K562 (cell line): ENCODE results near the gene TMEM59. TPM values are rescaled to one million over a fixed set of nuclear protein-coding genes. Genes with fewer than 3 reads are reported as not detected.
A peak's percentile ranks its signal among the peaks of the same experiment; 100 is the strongest.

Experiments
- ATAC-seq: fragments of 200-7000 bp; cut with Tn5 transposase; 3 replicates; pipeline ENCODE4 v1.9.1; 2020; ENCODE audit warnings: moderate library complexity
- BruUV-seq: library from RNA; stranded (reverse); fragments of 400-500 nt; replicated peaks from 2 replicates; lab custom pipeline; 2021; lab: Mats Ljungman, UMichigan
- CTCF ChIA-PET: fragments of 300-600 bp; formaldehyde crosslinking; extraction: SDS; loops from one replicate; lab custom pipeline; 2021; ENCODE audit warnings: low intra/inter-chr PET ratio; lab: Yijun Ruan, JAX
- POLR2A ChIA-PET: fragments of 300-600, 350-650 bp; sonication (Branson Sonifier 250); formaldehyde crosslinking; extraction: SDS; loops from one replicate; lab custom pipeline; 2021; ENCODE audit warnings: antibody characterized with exemption, inconsistent platforms; lab: Yijun Ruan, JAX
- DNase-seq, 4 experiments: peaks; one replicate each; pipeline versions ENCODE4 v3.0.0 to v3.0.0-alpha.2; 2011 to 2018; ENCODE audit warnings: low spot score in 3 of 4, mixed read lengths in 3 of 4; ENCODE audit errors: extremely low read depth in 1 of 4
- FAIRE-seq: peaks from 2 replicates; lab custom pipeline; 2011; peaks lifted over from hg19 to GRCh38; lab: Jason Lieb, UNC
- H2AFZ ChIP-seq: 2 replicates; pipeline ENCODE4 v1.6.0; 2011; ENCODE audit warnings: low read depth, low read length, control low read depth, inconsistent platforms
- H3K27ac ChIP-seq: fragments of 200-600 bp; 3 replicates; pipeline ENCODE4 v1.8.0; 2011; ENCODE audit warnings: low read depth, mild to moderate bottlenecking, control low read depth, inconsistent platforms, low read length, moderate library complexity, mixed read lengths; ENCODE audit errors: extremely low read depth
- H3K27me3 ChIP-seq, 2 experiments: fragments of 300-600 bp in 1 of 2; 2 replicates in 1 of 2; 3 replicates in 1 of 2; pipeline versions ENCODE4 v1.6.0 to v1.8.0; 2011; ENCODE audit warnings: inconsistent platforms in 2 of 2, low read length in 2 of 2, mild to moderate bottlenecking in 1 of 2, mixed read lengths in 1 of 2, moderate library complexity in 1 of 2; ENCODE audit not compliant: control insufficient read depth in 2 of 2, insufficient read depth in 2 of 2
- H3K36me3 ChIP-seq: fragments of 300-600 bp; 3 replicates; pipeline ENCODE4 v1.8.0; 2011; ENCODE audit warnings: mild to moderate bottlenecking, low read length, inconsistent platforms; ENCODE audit not compliant: control insufficient read depth, insufficient read depth
- H3K4me1 ChIP-seq, 2 experiments: fragments of 200-600 bp in 1 of 2; replicated peaks in 1 of 2; 2 replicates in 1 of 2; 3 replicates in 1 of 2; pipeline versions ENCODE4 v1.5.1 to v1.8.0; 2011; ENCODE audit warnings: inconsistent platforms in 2 of 2, low read length in 2 of 2, mild to moderate bottlenecking in 1 of 2, mixed read lengths in 1 of 2, moderate library complexity in 1 of 2; ENCODE audit not compliant: control insufficient read depth in 2 of 2, insufficient read depth in 2 of 2
- H3K4me2 ChIP-seq: 2 replicates; pipeline ENCODE4 v1.6.1; 2011; ENCODE audit warnings: low read length, control low read depth, inconsistent platforms, mixed read lengths; ENCODE audit not compliant: insufficient read depth
- H3K4me3 ChIP-seq: fragments of 200-600 bp; sonication (generic), shearing (Covaris generic); 2 replicates; pipeline ENCODE4 v1.5.1; 2016; ENCODE audit warnings: control low read depth, inconsistent platforms
- H3K79me2 ChIP-seq: fragments of 200-600 bp; 3 replicates; pipeline ENCODE4 v1.8.0; 2011; ENCODE audit warnings: low read length, inconsistent platforms; ENCODE audit not compliant: control insufficient read depth, insufficient read depth
- H3K9ac ChIP-seq, 2 experiments: 2 replicates each; pipeline versions ENCODE4 v1.6.0 to v1.6.1; 2011; ENCODE audit warnings: low read depth in 2 of 2, low read length in 2 of 2, control low read depth in 1 of 2, inconsistent platforms in 1 of 2, mild to moderate bottlenecking in 1 of 2, mixed read lengths in 1 of 2; ENCODE audit not compliant: insufficient read depth in 1 of 2
- H3K9me1 ChIP-seq: one replicate; pipeline ENCODE4 v1.6.0; 2011; ENCODE audit warnings: inconsistent platforms, mild to moderate bottlenecking, low read length, moderate library complexity; ENCODE audit not compliant: control insufficient read depth, insufficient read depth
- H3K9me3 ChIP-seq: replicated peaks from 2 replicates; pipeline ENCODE4 v1.5.1; 2011; ENCODE audit warnings: low read depth, low read length, inconsistent platforms; ENCODE audit not compliant: control insufficient read depth, insufficient read depth
- H4K20me1 ChIP-seq: replicated peaks from 2 replicates; pipeline ENCODE4 v1.6.1; 2011; ENCODE audit warnings: low read length, inconsistent platforms, mixed read lengths; ENCODE audit not compliant: control insufficient read depth, insufficient read depth
- DACH1 ChIP-seq: fragments of 450-650 bp; IDR thresholded peaks from 2 replicates; pipeline ENCODE4 v1.6.1; 2018; ENCODE audit not compliant: partially characterized antibody
- DLX4 ChIP-seq: fragments of 250-450 bp; sonication (Bioruptor Pico); IDR thresholded peaks from 2 replicates; pipeline ENCODE4 v1.6.1; 2021; ENCODE audit warnings: mild to moderate bottlenecking
- JUNB ChIP-seq: fragments of 450-650 bp; formaldehyde crosslinking; conservative IDR thresholded peaks from 2 replicates; pipeline ENCODE4 v1.4.0; 2020; ENCODE audit warnings: mild to moderate bottlenecking
- KLF13 ChIP-seq: fragments of 450-650 bp; IDR thresholded peaks from 2 replicates; pipeline ENCODE4 v1.6.1; 2016; ENCODE audit warnings: missing genetic modification characterization, low read depth, mild to moderate bottlenecking, missing compliant biosample characterization, moderate library complexity, borderline replicate concordance
- RBM25 ChIP-seq: fragments of 200-400 bp; formaldehyde crosslinking; IDR thresholded peaks from 2 replicates; pipeline ENCODE4 v1.6.1; 2018; ENCODE audit warnings: low read length, low read depth, moderate library complexity; ENCODE audit not compliant: severe bottlenecking
- SAP30 ChIP-seq: fragments of 200-600 bp; sonication (generic); IDR thresholded peaks from 2 replicates; pipeline ENCODE4 v1.6.1; 2012; ENCODE audit warnings: borderline replicate concordance, low read depth, mild to moderate bottlenecking, moderate library complexity, low read length, control low read depth, inconsistent platforms; ENCODE audit not compliant: insufficient read depth, poor library complexity, severe bottlenecking
- SP2 ChIP-seq: IDR thresholded peaks from 2 replicates; pipeline ENCODE4 v1.6.1; 2011; ENCODE audit warnings: mild to moderate bottlenecking, low read depth, low read length, moderate library complexity; ENCODE audit not compliant: poor library complexity, severe bottlenecking; ENCODE audit errors: extremely low read depth
- ZNF778 ChIP-seq: fragments of 450-650 bp; formaldehyde crosslinking; IDR thresholded peaks from 2 replicates; pipeline ENCODE4 v1.4.0; 2020; ENCODE audit warnings: mild to moderate bottlenecking, moderate library complexity
- WGBS: fragments of 100-300 bp; shearing (Covaris generic); methylation state at CpG from one replicate; pipeline ENCODE4 v1.1.6; 2016; ENCODE audit warnings: low coverage, mixed read lengths; ENCODE audit not compliant: insufficient coverage; ENCODE audit errors: missing lambda C conversion rate; 5-methylcytosine and 5-hydroxymethylcytosine counted together
- in situ Hi-C: fragments of 300-500 bp; cut with MboI; formaldehyde crosslinking; loops from 4 replicates; pipeline ENCODE4 v1.15.0; 2018; ENCODE audit warnings: inconsistent platforms, mixed read lengths
- intact Hi-C: fragments of 100-400 bp; cut with micrococcal nuclease; formaldehyde crosslinking; loops from 2 replicates; pipeline ENCODE4 v1.14.2; 2022
- polyA plus RNA-seq, 8 experiments: library from polyadenylated mRNA; depleted of rRNA in 4 of 8; stranded (reverse) in 5 of 8; unstranded in 3 of 8; fragments of >200 nt; fragmentation: Nextera tagmentation in 2 of 8; fragmentation: Illumina TruSeq in 1 of 8; extraction: Ambion mirVana in 2 of 8; extraction: Trizol in 1 of 8; gene quantifications; 2 replicates each; pipeline versions ENCODE4 v1.2.1 to v1.2.3, GENCODE V29; 2011 to 2014; ENCODE audit warnings: inconsistent platforms in 1 of 8, missing spikeins in 1 of 8
- total RNA-seq, 7 experiments: library from RNA; depleted of rRNA in 6 of 7; stranded (reverse); fragments of >200 nt in 6 of 7; fragmentation: Illumina TruSeq in 2 of 7; extraction: Trizol in 2 of 7; gene quantifications; 2 replicates each; pipeline versions ENCODE4 v1.2.1 to v1.2.3, GENCODE V29; 2011 to 2021; ENCODE audit warnings: low replicate concordance in 1 of 7
- TF ChIP-seq, protein P1 (sequence below): fragments of 450-650 bp; IDR thresholded peaks from 2 replicates; pipeline ENCODE4 v1.6.1; 2016; ENCODE audit warnings: low read depth, mild to moderate bottlenecking, moderate library complexity
- TF ChIP-seq, protein P2 (sequence below), 2 experiments: fragments of 450-650 bp in 1 of 2; IDR thresholded peaks; 2 replicates each; pipeline ENCODE4 v1.6.1; 2011 to 2017; ENCODE audit warnings: low read depth in 2 of 2, antibody characterized with exemption in 1 of 2, borderline replicate concordance in 1 of 2, low read length in 1 of 2, mild to moderate bottlenecking in 1 of 2, mixed read lengths in 1 of 2; ENCODE audit not compliant: control insufficient read depth in 1 of 2

TMEM59 gene
- total and polyA plus RNA-seq, 9 of the 15 experiments (the other 6 are each of a cell fraction or from before 2014, with no cell fraction given) = 93.1 to 316 (median 151) TPM

DNA sequence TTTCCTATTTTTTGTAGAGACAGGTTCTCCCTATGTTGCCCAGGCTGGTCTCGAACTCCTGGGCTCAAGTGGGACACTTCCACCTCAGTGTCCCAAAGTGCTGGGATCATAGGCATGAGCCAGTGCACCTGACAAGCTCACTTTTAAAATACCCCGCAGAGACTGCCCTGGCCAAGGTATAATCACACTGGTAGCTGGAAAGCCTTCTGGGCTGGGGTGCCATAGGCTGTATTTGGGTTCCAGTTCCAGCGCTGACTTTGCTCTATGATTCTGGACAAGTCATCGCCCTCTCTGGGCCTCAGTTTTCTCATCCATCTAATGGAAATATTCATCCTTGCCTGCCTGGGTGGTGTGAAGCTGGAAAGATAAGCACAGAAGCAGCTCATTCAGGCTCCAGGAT is 45.4 kb downstream of the TMEM59 start:
- no peak overlapping the region for H3K9ac ChIP-seq
- peaks cover 37 to 64% of the 10 kb centered on the region in 2 experiments for H3K27me3 ChIP-seq
- H3K79me2 ChIP-seq = no peaks in the 10 kb centered on the region
- H3K27ac ChIP-seq = no peak overlapping the region
- DNase-seq (no peak), ATAC-seq (no peak), FAIRE-seq (no peak)
- no peak overlapping the region for H3K4me3 ChIP-seq
- no peaks in the 10 kb centered on the region for H3K36me3 ChIP-seq
- peaks cover 0 to 4% of the 10 kb centered on the region in 2 experiments; a peak in 1 of 5 replicates for H3K4me1 ChIP-seq
- BruUV-seq = no TSS peak
- H3K9me1 ChIP-seq = no peaks in the 10 kb centered on the region
- no peak overlapping the region for H2AFZ ChIP-seq
- H3K9me3 ChIP-seq = peaks cover 7% of the 10 kb centered on the region; the same call in 1 of the 2 replicates
- intact Hi-C loops (no loop called here), in situ Hi-C loops (no loop called here)
- no peak overlapping the region for H3K4me2 ChIP-seq
- POLR2A ChIA-PET = interaction anchor here (0.6 to 1.2 kb wide), 3 partner anchors 12 to 480 kb away, joined by 3 read pairs; no protein-coding TSS in a partner anchor
- H4K20me1 ChIP-seq = 0 out of 2 replicates have a peak, but pooled peaks cover 8% of the 10 kb centered on the region
- TF ChIP-seq RBM25 (peak; percentile 51), DLX4 (CRISPR knock-in tag) (no peak)
- WGBS = 0% methylated on average over 4 of the region's 4 CpGs
- CTCF ChIA-PET = no interaction called here

DNA sequence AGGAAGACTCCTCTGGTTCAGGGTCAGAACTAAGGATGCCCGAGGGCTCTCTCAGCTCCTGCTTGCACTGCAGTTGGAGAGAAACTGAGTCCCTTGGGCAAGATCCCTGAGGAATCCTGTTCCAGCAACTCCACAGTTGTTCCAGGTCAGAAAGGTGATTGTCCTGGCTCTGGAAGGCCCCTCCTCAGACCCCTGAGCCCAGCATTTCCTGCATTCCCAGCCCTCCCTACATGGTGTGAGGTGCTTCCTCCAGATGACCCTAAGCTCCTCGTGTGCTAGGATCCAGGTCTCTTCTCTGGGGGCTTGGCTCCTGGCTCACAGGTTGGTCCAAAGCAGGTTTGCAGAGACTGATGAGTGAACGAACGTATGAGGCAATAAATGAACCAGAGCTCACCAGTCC is 46.5 kb downstream of the TMEM59 start:
- H3K27me3 ChIP-seq = peaks cover 33 to 66% of the 10 kb centered on the region in 2 experiments
- no peaks in the 10 kb centered on the region for H3K9me1 ChIP-seq
- ChIA-PET CTCF (no interaction called here), POLR2A (interaction anchor here (0.6 to 1.2 kb wide), 6 partner anchors 13 to 1310 kb away, joined by 3 to 4 read pairs (median 3); no protein-coding TSS in a partner anchor)
- peaks cover 0 to 4% of the 10 kb centered on the region in 2 experiments; a peak in 1 of 5 replicates for H3K4me1 ChIP-seq
- DNase-seq (no peak), ATAC-seq (no peak), FAIRE-seq (no peak)
- intact Hi-C loops (no loop called here), in situ Hi-C loops (no loop called here)
- H3K9ac ChIP-seq = peak overlapping the region in 1 of 2 experiments; percentile 22; a peak in 1 of 4 replicates
- H3K36me3 ChIP-seq = no peaks in the 10 kb centered on the region
- H3K27ac ChIP-seq = no peak overlapping the region
- no peaks in the 10 kb centered on the region for H4K20me1 ChIP-seq
- 3% methylated on average over 4 of the region's 4 CpGs for WGBS
- no TSS peak for BruUV-seq
- no peak overlapping the region for H3K4me3 ChIP-seq
- H3K79me2 ChIP-seq = no peaks in the 10 kb centered on the region
- H3K4me2 ChIP-seq = no peak overlapping the region
- H2AFZ ChIP-seq = no peak overlapping the region
- H3K9me3 ChIP-seq = peaks cover 7% of the 10 kb centered on the region; the same call in 1 of the 2 replicates
- TF ChIP-seq SP2 (no peak), JUNB (CRISPR knock-in tag) (no peak), SAP30 (no peak), DACH1 (no peak), ZNF778 (CRISPR knock-in tag) (no peak), KLF13 (tag) (no peak)
- TF ChIP-seq, protein P1, sequence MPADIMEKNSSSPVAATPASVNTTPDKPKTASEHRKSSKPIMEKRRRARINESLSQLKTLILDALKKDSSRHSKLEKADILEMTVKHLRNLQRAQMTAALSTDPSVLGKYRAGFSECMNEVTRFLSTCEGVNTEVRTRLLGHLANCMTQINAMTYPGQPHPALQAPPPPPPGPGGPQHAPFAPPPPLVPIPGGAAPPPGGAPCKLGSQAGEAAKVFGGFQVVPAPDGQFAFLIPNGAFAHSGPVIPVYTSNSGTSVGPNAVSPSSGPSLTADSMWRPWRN = no peak
- TF ChIP-seq, protein P2, sequence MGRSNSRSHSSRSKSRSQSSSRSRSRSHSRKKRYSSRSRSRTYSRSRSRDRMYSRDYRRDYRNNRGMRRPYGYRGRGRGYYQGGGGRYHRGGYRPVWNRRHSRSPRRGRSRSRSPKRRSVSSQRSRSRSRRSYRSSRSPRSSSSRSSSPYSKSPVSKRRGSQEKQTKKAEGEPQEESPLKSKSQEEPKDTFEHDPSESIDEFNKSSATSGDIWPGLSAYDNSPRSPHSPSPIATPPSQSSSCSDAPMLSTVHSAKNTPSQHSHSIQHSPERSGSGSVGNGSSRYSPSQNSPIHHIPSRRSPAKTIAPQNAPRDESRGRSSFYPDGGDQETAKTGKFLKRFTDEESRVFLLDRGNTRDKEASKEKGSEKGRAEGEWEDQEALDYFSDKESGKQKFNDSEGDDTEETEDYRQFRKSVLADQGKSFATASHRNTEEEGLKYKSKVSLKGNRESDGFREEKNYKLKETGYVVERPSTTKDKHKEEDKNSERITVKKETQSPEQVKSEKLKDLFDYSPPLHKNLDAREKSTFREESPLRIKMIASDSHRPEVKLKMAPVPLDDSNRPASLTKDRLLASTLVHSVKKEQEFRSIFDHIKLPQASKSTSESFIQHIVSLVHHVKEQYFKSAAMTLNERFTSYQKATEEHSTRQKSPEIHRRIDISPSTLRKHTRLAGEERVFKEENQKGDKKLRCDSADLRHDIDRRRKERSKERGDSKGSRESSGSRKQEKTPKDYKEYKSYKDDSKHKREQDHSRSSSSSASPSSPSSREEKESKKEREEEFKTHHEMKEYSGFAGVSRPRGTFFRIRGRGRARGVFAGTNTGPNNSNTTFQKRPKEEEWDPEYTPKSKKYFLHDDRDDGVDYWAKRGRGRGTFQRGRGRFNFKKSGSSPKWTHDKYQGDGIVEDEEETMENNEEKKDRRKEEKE (IDR thresholded peaks at IDR 0.05; ENCODE audit: borderline replicate concordance in 1 of 2, control insufficient read depth in 1 of 2, low read depth in 2 of 2, low read length in 1 of 2) = no peak
